22Rv1 (cell line): Measurements from ENCODE around the gene NUDT2.
A peak's percentile ranks its signal among the peaks of the same experiment; 100 is the strongest.

Source experiments
- H3K27ac ChIP-seq: fragments of 450-650 bp; 2 replicates; pipeline ENCODE4 v1.5.1; 2017
- ZFX ChIP-seq: fragments of 450-650 bp; IDR thresholded peaks from 2 replicates; pipeline ENCODE4 v1.6.1; 2017; ENCODE audit warnings: antibody characterized with exemption, borderline replicate concordance
- TF ChIP-seq, protein P1 (sequence below): fragments of 450-650 bp; IDR thresholded peaks from 2 replicates; pipeline ENCODE4 v1.5.1; 2017; ENCODE audit warnings: mild to moderate bottlenecking

The NUDT2 gene

DNA sequence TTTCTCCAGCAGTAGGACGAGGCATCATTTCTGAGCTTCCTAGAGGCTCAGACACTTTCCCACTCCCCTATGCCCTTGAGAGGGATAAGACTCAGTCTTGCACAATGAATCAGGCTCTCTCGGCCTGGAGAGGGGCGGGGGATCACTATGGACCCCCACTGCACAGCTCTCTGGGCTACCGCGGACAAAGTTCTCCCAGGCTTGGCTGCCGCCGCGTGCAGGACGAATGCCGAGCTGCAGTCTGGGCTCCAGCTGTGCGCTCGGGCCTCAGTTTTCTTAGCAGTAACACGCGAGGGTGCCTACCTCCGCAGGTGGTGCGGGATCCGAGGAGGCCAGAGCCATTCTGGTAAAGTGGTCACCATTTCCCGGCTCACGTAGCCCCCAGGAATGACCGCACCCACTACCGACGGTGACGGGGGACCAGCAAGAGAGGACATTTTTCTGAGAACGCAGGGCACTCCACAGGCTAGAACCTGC is 50.7 kb downstream of the NUDT2 start:
- TF ChIP-seq, protein P1, sequence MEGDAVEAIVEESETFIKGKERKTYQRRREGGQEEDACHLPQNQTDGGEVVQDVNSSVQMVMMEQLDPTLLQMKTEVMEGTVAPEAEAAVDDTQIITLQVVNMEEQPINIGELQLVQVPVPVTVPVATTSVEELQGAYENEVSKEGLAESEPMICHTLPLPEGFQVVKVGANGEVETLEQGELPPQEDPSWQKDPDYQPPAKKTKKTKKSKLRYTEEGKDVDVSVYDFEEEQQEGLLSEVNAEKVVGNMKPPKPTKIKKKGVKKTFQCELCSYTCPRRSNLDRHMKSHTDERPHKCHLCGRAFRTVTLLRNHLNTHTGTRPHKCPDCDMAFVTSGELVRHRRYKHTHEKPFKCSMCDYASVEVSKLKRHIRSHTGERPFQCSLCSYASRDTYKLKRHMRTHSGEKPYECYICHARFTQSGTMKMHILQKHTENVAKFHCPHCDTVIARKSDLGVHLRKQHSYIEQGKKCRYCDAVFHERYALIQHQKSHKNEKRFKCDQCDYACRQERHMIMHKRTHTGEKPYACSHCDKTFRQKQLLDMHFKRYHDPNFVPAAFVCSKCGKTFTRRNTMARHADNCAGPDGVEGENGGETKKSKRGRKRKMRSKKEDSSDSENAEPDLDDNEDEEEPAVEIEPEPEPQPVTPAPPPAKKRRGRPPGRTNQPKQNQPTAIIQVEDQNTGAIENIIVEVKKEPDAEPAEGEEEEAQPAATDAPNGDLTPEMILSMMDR: no peak
- no peak for TF ChIP-seq ZFX
- H3K27ac ChIP-seq: peak overlapping the region; percentile 52

DNA sequence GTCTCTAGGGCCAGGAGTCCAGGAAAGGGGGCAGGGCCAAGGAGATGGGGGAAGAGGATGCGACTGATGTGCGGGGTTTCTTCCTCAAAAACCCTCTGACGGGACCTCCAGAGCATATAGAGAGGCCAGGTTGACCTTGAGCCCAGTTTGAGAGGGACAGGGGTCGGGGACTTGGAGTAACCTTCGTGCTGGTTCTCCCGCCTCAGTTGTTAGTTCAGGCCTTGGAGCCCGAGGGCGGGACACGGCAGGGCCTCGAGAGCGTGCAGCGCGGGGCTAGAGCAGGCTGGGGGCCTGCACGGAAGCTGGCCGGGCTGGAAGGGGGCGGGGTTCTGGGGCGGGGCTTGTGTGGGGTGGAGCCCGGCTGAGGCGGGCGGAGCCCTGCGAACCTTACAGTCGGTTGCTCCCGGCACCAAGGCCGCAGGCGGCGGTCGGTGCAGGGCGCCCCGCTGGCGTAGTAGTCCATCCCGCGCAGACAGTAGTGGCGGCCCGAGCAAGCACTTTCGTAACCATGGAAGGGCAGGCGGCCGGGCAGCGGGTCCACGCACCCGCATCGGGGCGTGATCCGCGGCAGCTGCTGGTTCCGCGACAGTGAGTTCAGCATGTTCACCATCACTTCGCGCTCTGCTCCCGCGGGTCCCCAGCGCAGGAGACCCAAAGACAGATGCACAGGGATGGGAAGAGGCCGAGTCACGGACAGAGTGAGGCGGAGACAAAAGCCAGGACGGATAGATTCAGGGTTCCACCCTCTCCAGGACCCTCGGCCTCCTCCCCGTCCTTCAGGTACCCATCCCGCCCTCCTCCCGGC is 51.3 kb downstream of the NUDT2 start:
- H3K27ac ChIP-seq: peak overlapping the region; percentile 52
- TF ChIP-seq, protein P1: no peak
- no peak for TF ChIP-seq ZFX

DNA sequence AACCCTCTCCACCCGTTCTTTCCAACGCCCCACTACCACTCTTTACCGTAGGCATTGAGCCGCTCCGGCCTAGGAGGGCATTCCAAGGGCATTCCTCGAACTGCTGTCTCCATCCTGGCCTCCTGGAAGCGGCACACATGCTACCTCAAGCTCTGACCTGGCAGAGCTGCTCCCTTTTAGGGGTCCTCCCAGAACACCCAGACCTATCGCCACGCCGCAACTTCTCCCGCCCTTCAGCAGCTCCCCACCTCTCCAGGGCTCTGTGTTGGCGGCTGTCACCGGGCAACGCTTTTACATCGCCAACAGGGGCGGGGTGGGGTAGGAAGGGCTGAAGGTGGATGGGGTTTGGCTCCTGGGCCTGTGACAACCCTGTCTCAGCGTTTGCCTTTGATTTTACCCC is 52.0 kb downstream of the NUDT2 start:
- no peak for TF ChIP-seq ZFX
- TF ChIP-seq, protein P1: no peak
- no peak overlapping the region for H3K27ac ChIP-seq

DNA sequence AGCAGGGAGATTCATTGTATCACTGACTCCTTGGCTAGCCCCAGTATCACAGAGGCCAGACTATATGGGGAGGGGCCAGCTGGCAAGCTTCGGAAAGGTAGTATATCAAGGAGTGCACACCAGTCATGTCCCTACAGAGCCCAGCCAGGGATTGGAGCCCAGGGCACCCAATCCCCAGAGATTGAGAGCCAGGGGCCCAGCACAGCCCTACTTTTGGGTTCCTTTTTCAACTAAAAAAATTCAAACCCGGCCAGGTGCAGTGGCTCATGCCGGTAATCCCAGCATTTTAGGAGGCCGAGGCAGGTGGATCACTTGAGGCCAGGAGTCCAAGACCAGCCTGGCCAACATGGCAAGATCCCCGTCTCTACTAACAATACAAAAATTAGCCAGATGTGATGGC is 52.7 kb downstream of the NUDT2 start:
- no peak overlapping the region for H3K27ac ChIP-seq
- TF ChIP-seq ZFX: no peak
- TF ChIP-seq, protein P1: no peak

DNA sequence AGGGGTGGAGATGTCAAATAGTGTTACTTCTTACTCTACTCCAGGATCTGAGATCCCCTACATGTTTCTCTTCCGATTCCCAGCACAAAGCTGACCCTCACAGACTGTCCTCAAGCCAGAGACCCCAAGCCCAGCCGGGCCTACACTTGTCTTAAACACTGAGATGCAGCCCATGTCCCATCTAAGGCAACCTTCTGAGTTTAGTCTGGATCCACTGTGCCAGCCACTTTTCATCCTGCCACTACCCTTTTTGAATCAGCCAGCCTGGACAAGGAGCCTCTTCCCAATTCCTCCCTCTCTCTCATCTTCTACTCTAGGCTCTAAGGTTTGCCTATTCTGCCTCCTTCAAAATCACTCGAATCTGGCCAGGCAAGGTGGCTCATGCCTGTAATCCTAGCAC is 53.5 kb downstream of the NUDT2 start:
- H3K27ac ChIP-seq: no peak overlapping the region
- no peak for TF ChIP-seq ZFX
- TF ChIP-seq, protein P1: no peak

DNA sequence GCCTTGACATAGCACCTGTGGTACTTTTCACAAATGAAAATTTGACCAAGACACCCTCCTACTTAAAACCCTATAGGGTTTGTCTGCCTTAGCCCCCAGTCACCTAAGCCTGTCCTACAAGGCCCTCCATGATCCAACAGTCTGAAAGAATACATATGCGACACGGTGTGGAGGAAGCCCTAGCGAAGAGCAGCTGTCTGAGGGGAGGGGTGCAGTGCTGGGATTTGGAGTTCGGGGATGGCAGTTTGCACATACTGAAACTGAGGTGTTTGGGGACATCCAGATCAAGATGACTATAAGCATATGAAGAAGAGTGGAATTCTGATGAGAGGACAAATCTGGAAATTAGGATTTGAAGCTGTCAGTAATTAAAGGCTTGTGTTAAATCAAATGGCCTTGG is 54.5 kb downstream of the NUDT2 start:
- TF ChIP-seq ZFX: no peak
- TF ChIP-seq, protein P1: no peak

DNA sequence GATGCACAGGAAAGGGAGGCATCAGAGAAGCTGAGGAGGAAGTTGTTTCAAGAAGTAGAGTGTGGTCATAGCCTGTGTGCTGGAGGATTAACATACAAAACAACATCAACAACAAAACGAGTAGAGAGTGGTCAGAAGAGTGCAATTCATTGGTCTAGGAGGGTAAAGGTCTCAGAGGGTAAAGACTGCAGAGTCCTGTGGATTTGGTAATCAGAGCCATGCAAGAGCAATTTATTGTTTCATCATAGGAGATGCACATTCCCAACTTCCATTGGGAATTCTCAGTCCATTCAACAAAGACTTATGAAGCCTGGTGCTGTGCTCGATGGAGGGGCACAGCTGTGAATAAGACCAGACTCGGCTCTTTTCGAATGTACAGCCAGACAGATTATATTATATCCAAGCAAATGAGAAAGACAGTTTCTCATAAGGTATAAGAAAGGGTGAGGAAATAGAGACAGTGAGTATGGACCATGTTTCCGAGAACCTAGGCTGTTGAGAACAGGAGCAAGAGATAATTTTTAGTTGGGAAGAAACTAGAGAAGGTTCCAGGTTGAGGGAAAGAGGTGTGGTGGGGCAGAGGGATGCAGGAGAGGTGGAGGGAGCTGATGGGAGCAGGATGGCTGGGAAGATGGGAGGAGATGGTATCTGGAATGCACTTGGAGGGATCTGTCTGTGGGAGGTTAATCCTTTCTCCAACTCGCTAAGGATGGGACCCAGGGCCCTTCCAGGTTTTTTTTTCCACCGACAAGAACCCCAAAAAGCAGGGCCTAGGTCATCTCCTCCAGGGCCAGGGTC is 55.2 kb downstream of the NUDT2 start:
- TF ChIP-seq, protein P1: no peak
- TF ChIP-seq ZFX: no peak
- no peak overlapping the region for H3K27ac ChIP-seq

More for the DNA sequence above, 54.5 kb downstream of the NUDT2 start:
- no peak overlapping the region for H3K27ac ChIP-seq
